ENCODE data around the gene FRAS1.
"Not testable (repeated sequence)": the region's sequence is repeated elsewhere in the genome, so short reads cannot be mapped to it uniquely, and the experiment has no call there.

FRAS1 gene

DNA sequence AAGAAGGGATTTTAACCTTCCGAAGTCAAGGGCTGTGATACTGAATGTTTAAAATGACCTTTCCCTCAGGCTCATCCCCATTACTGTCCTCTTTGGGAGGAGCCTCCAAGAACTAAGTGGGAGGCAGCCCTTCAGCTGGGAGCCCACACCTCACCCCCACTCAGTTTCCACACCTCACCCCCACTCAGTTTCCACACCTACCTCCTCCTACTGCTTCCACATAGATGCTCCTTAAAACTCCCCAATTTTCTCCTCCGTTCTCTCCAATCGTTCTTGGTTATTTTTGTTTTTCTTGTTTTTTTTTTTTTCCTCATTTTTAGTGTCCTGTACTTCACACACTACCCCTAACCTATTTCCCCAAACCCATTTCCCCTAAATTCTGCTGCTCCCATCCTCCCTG, 462.8 kb downstream of the FRAS1 start:
- no peak for DNase-seq

DNA sequence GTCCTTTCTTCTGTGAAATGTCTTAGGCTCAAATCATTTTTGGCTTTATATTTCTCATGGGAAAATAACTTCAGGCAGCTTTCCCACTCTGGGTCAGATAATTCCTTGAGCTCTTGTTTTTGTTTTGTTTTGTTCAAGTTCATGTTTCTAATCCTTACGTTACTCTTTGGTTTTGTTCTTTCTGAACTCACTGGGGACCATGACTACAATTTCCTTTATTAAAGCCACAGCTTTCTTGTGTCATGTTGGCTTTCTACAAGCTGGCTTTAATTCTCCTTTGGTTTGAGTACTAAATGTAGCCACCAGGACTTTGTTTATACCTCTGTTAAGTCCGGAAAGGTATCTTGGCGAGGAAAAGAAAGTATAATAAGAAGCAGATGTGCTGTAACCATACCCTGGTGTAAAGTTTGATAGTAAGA, 463.7 kb downstream of the FRAS1 start:
- DNase-seq, result no peak

- DNase-seq, result no peak
These were observed 466.9 kb downstream of the FRAS1 start for GRCh38 chr4:78524009-78524408.

DNA sequence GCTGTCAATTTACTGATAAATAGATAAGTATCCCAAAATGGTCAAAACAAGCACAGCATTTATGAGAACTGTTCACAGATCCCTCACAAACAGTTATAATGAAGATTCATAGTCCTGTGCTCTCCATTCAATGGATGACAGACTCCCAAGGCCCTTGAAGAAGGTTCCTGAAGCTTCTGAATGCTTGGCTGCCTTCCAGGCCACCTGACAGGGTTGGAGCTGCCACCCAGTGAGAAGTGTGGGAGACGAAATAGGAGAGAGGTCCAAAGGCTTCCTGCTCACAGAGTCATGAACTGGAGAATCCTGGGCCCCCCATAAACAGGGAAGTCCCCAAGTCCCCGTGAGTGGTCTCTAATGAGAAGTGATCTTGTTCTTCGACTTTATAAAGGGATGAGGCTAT, 468.4 kb downstream of the FRAS1 start:
- no peak for DNase-seq

- DNase-seq, result no peak
These were observed 470.0 kb downstream of the FRAS1 start for GRCh38 chr4:78527103-78527502.

GRCh38 chr4:78527555-78527954, 470.4 kb downstream of the FRAS1 start:
- DNase-seq, result no peak

DNA sequence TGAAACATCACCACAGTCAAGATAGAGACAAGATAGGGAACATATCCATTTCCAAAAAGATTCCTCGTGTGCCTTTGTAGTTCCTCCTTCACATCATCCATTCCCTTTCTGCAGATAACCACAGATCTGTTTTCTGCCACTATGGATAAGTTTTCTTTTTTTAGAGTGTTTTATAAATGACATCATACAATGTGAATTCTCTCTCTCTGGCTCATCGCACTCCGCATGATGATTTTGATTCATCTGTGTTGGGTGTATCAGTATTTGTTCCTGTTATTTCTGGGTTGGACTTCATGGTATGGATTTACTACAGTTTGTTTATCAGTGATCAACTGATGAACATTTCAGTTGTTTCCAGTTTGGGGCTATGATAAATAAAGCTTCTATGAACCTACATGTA, 471.2 kb downstream of the FRAS1 start:
- no peak for DNase-seq

DNA sequence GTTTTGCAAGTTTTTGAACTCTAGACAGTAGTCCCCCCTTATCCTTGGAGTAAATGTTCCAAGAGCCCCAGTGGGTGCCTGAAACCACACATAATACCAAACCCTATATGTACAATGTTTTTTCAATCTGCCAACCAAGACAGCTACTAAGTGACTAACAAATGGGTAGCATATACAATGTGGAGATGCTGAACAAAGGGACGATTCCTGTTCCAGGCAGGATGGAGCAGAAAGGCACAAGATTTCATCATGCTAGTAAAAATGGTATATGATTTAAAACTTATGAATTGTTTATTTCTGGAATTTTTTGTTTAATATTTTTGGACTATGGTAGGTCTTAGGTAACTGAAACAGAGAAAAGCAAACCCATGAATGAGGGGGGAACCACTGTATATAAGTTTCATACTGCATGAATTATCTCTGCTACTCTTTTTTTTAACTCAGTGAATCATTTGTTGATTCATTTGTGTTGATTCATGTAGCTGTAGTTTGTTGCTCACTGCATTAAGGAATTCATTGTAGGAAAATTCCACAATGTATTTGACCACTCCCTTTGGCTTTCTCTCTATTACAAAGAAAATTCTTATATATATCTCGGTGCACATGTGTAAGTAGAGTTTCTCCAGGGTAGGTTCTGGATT, 472.6 kb downstream of the FRAS1 start:
- DNase-seq, result no peak

DNA sequence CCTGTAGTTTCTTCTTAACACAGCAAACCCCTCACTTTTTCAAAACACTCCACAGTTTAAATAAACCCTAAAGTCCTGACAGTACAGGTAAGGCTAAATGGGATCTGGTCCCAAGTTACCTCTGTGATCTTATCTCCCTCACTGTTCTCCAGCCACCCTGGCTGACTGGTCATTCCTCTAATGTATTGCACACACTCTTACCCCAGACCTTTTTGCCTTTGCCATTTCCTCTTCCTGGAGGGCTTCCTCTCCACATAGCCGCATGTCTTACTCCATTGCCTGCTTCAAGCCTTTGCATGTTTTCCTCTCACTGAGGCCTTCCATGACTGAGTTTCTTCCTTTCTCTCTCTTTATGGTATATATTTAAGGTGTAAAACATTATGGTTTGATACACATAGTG, 474.9 kb downstream of the FRAS1 start:
- no peak for DNase-seq

GRCh38 chr4:78533854-78534253, 476.7 kb downstream of the FRAS1 start:
- DNase-seq, result no peak

DNA sequence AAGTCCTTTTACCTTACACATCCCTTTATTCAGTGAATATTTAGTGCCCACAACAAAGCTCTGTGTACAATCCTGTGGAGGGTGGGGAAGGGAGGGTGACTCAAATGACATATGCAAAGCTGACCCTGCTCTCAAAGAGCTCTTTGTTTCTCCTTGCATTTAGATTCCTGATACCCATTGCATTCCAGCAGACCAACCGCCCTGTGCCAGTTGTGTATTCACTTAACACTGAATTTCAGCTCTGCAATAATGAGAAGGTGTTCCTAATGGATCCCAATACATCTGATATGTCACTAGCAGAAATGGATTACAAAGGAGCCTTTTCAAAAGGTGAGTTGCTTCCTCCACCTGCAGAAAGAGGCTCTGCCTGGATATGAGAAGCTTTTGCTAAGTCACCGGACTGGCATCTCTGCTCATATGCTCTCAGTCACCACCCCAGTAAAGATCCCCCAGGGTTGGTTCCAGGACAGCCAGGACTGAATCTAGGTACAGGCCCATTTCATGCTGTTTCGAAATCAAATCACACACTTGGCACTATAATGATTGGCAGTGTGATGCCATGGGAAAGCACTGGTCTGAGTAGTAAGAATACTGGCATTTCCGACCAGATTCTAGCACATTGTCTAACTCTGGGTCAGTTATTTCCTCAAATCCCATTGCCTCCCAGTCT, 477.3 kb downstream of the FRAS1 start:
- DNase-seq, result no peak

DNA sequence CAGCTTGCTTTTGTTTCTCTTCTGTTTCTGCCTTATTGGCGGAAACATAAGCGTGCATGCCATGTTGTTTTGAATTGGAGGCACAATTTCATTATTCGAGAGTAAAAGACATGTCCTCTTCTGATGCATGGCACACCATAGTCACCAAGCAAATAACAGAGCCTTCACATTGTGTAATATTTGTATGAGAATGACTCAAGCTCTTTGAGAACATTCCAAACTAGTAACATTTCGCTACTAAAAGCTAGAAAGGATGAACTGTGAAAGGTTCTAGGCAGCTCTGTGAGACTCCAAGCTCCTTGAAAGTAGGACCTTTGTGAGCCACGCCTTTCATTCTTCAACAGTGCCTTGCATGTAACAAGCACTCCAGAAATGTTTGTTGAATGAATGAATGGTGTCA, 485.2 kb downstream of the FRAS1 start:
- DNase-seq, result no peak

DNA sequence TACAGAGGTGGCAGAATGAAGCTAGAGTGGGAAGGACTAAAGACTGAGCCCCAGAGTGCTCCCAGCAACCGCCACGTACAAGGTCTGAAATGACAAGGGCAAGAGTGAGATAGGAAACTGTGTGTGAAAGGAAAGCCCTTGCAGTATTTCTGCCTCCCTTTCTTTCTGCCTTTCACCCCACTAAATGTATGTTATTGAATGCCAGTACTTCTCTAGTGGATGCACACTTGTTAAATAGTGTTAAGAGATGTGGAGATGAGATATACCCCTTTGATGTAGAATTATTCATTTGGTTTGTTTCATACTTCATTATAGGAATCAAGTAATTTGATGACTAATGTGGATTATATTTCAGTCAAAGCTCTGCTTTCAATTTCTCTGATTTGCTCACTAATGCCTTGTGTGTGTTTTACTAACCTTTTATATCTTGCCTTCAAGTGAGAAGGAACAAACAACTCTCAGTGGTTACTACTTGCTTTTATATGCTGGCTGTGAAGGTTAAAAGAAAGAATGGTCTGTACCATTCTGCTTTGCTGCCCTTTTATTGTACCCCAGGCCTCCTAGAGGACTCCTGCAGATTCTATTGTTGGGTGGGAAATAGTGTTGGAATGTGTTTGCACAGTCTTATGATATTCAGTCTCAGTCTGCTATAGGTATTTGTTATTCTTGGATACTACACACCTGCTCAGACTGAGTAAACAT, 486.5 kb downstream of the FRAS1 start:
- DNase-seq, result no peak

DNA sequence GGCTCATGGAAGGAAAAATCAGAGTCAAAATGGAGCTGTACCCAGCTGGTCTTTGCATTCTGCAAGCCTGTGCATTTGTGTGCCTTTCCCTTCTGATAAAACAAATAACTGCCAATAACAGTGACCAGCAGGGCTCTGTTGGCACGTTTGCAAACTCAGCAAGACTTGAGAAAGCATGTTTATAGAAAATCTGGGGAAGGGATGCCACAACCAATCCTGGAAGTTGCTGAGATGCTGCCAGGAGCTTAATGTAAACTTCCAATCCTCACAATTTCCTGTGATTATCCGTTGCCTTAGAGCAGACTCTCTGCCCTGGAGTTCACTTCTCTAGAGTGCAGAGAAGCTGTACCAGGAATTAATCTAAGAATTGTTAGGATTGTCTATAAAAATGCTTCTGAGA, 487.6 kb downstream of the FRAS1 start:
- no peak for DNase-seq

- DNase-seq, result no peak
These were observed 488.4 kb downstream of the FRAS1 start for GRCh38 chr4:78545275-78546246.

- not testable (repeated sequence) for DNase-seq
These were observed 490.8 kb downstream of the FRAS1 start for GRCh38 chr4:78547899-78548298.

- not testable (repeated sequence) for DNase-seq
These were observed 491.8 kb downstream of the FRAS1 start for GRCh38 chr4:78548889-78549288.

GRCh38 chr4:78551420-78552351, 494.6 kb downstream of the FRAS1 start, which contains the start of gene ANXA3:
Gene ANXA3 (plus strand): TSS chr4:78551770. CDS start chr4:78554474, 2,704 bp downstream.
- DNase-seq, result no peak

GRCh38 chr4:78552389-78553042, 495.4 kb downstream of the FRAS1 start:
- DNase-seq, result no peak

DNA sequence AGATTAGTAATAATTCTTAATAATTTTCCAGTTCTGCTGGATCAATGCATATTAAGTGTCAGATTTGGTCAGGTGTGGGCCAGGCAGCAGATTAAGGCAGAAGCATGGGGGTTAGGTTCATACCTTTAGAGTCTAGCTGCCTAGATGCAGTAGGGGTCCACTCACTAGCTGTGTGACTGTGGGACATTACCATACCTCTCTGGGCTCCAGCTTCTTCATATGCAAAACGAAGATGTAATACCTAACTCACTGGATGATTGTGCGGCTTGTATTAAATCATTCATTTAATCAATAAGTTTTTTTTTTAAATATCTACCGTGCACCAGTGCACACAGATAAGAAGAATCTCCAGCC, 495.9 kb downstream of the FRAS1 start:
- DNase-seq, result no peak

- no peak for DNase-seq
These were observed 496.5 kb downstream of the FRAS1 start for GRCh38 chr4:78553529-78554060.

Data from cerebellar nuclear complex (tissue), 1 donor.